K562 (cell line): ENCODE results near the gene SLC6A6. TPM values are rescaled to one million over a fixed set of nuclear protein-coding genes. Genes with fewer than 3 reads are reported as not detected.

Experiments used
- USF2 ChIP-seq: sonication (generic); formaldehyde crosslinking; IDR thresholded peaks from 2 replicates; pipeline ENCODE4 v1.5.0; 2020; ENCODE audit warnings: missing genetic modification reagents
- ZNF407 ChIP-seq: fragments of 450-650 bp; IDR thresholded peaks from 2 replicates; pipeline ENCODE4 v1.6.1; 2016; ENCODE audit warnings: low read depth
- polyA plus RNA-seq, 8 experiments: library from polyadenylated mRNA; depleted of rRNA in 4 of 8; stranded (reverse) in 5 of 8; unstranded in 3 of 8; fragments of >200 nt; fragmentation: Nextera tagmentation in 2 of 8; fragmentation: Illumina TruSeq in 1 of 8; extraction: Ambion mirVana in 2 of 8; extraction: Trizol in 1 of 8; gene quantifications; 2 replicates each; pipeline versions ENCODE4 v1.2.1 to v1.2.3, GENCODE V29; 2011 to 2014; ENCODE audit warnings: inconsistent platforms in 1 of 8, missing spikeins in 1 of 8
- total RNA-seq, 7 experiments: library from RNA; depleted of rRNA in 6 of 7; stranded (reverse); fragments of >200 nt in 6 of 7; fragmentation: Illumina TruSeq in 2 of 7; extraction: Trizol in 2 of 7; gene quantifications; 2 replicates each; pipeline versions ENCODE4 v1.2.1 to v1.2.3, GENCODE V29; 2011 to 2021; ENCODE audit warnings: low replicate concordance in 1 of 7

The SLC6A6 gene
- total and polyA plus RNA-seq, 9 of the 15 experiments (the other 6 are each of a cell fraction or from before 2014, with no cell fraction given) = 12.3 to 203 (median 93.2) TPM

- TF ChIP-seq USF2 (CRISPR knock-in tag) = no peak
- no peak for TF ChIP-seq ZNF407
Observed at GRCh38 chr3:14363991-14364390, 38.4 kb upstream of the SLC6A6 start (continued).
